Stomach (tissue), 9 donors: ENCODE measurements around the gene ACTMAP. TPM values are rescaled to one million over a fixed set of nuclear protein-coding genes. Genes with fewer than 3 reads are reported as not detected.

Source experiments
- DNase-seq, 2 donors: peaks; one replicate each; pipeline versions ENCODE4 v3.0.0 to v3.0.0-alpha.2; 2013 to 2019
- H3K27ac ChIP-seq, 5 donors: fragments of 200-600 bp in 4 of 5; sonication (generic) in 4 of 5; one replicate each; pipeline ENCODE4 v1.5.1; 2013 to 2019; ENCODE audit warnings: mild to moderate bottlenecking in 1 of 5, moderate library complexity in 1 of 5
- H3K27me3 ChIP-seq, 3 donors: fragments of 200-600 bp; sonication (generic); one replicate each; pipeline ENCODE4 v1.5.1; 2017 to 2019; ENCODE audit warnings: mixed run types in 1 of 3
- H3K36me3 ChIP-seq, 4 donors: fragments of 200-600 bp; sonication (generic); 1 replicate in 3 of 4; 2 replicates in 1 of 4; pipeline ENCODE4 v1.5.1; 2016 to 2019
- H3K4me1 ChIP-seq, 4 donors: fragments of 200-600 bp; sonication (generic); one replicate each; pipeline ENCODE4 v1.5.1; 2016 to 2019
- H3K4me3 ChIP-seq, 4 donors: fragments of 200-600 bp; sonication (generic) in 3 of 4; one replicate each; pipeline ENCODE4 v1.5.1; 2016 to 2019; ENCODE audit warnings: mild to moderate bottlenecking in 1 of 4
- H3K9me3 ChIP-seq, 4 donors: fragments of 200-600 bp; sonication (generic); one replicate each; pipeline ENCODE4 v1.5.1; 2016 to 2019
- CTCF ChIP-seq, 7 experiments: fragments of 450-650 bp in 4 of 7; fragments of 200-600 bp in 3 of 7; sonication (generic) in 3 of 7; IDR thresholded peaks; one replicate each; pipeline ENCODE4 v1.5.1; 2016 to 2019; ENCODE audit warnings: antibody characterized with exemption in 7 of 7, control low read depth in 2 of 7, mild to moderate bottlenecking in 1 of 7
- EP300 ChIP-seq: sonication (generic); formaldehyde crosslinking; IDR thresholded peaks from one replicate; pipeline ENCODE4 v1.6.1; 2017; ENCODE audit warnings: antibody characterized with exemption
- POLR2A ChIP-seq, 4 donors: fragments of 450-650 bp; IDR thresholded peaks; one replicate each; pipeline ENCODE4 v1.6.1; 2016; ENCODE audit warnings: antibody characterized with exemption in 4 of 4, control low read depth in 2 of 4, mild to moderate bottlenecking in 1 of 4, moderate library complexity in 1 of 4
- POLR2AphosphoS5 ChIP-seq, 3 donors: sonication (generic); formaldehyde crosslinking; IDR thresholded peaks; one replicate each; pipeline ENCODE4 v1.6.1; 2016; ENCODE audit warnings: antibody characterized with exemption in 3 of 3
- WGBS, 5 donors: extraction: QIAGEN DNeasy Blood & Tissue Kit in 3 of 5; methylation state at CpG; one replicate each; pipeline versions ENCODE4 v1.1.5 to v1.1.7; 2013 to 2018; 5-methylcytosine and 5-hydroxymethylcytosine counted together
- intact Hi-C: fragments of 100-400 bp; cut with DNase I; formaldehyde crosslinking; loops from one replicate; pipeline ENCODE4 v1.15.1; 2023; ENCODE audit warnings: low total_unique reads
- polyA plus RNA-seq, 3 donors: library from polyadenylated mRNA; stranded (reverse); fragments of 200-250 nt; gene quantifications; one replicate each; pipeline ENCODE4 v1.2.3, GENCODE V29; 2013
- total RNA-seq, 5 donors: library from RNA; depleted of rRNA; stranded (reverse); fragments of >200 nt; gene quantifications; one replicate each; pipeline versions ENCODE4 v1.1.0 to v1.2.3, GENCODE V29; 2014 to 2016
- donor health status: healthy with polysubstance abuse.
- donor health status: Bipolar disorder and iron deficiency.
- donor health status: healthy.

The ACTMAP gene
- total and polyA plus RNA-seq, 8 donors: 0.73 to 24.6 (median 8.2) TPM

- TF ChIP-seq CTCF (IDR thresholded peaks at IDR 0.05) (no peak), POLR2AphosphoS5 (IDR thresholded peaks at IDR 0.05) (no peak), EP300 (no peak), POLR2A (IDR thresholded peaks at IDR 0.05) (no peak)
- Histone ChIP-seq H3K4me3 (no peak overlapping the region), H3K27ac (no peak overlapping the region), H3K27me3 (no peaks in the 10 kb centered on the region), H3K9me3 (no peaks in the 10 kb centered on the region), H3K4me1 (peaks cover 0 to 23% (median 15%) of the 10 kb centered on the region in 4 donors), H3K36me3 (peaks cover 16 to 54% (median 43%) of the 10 kb centered on the region in 4 donors)
- DNase-seq: no peak
- intact Hi-C loops: no loop called here
- WGBS, 5 donors: 46 to 79% (median 61%) methylated on average over 9 to 17 of the region's 17 CpGs
Observed at GRCh38 chr19:40742477-40742876, 7.8 kb downstream of the ACTMAP start.

GRCh38 chr19:40741527-40742390 lies 8.5 kb downstream of the ACTMAP start:
- Histone ChIP-seq H3K36me3 (peaks cover 23 to 61% (median 50%) of the 10 kb centered on the region in 4 donors), H3K4me3 (no peak overlapping the region), H3K9me3 (no peaks in the 10 kb centered on the region), H3K4me1 (peaks cover 0 to 23% (median 14%) of the 10 kb centered on the region in 4 donors), H3K27me3 (no peaks in the 10 kb centered on the region), H3K27ac (peak overlapping the region in 3 of 5 donors; percentile 58 to 61 (median 61))
- intact Hi-C loops: no loop called here
- 78 to 87% (median 84%) methylated on average over 10 of the region's 10 CpGs for WGBS, 5 donors
- TF ChIP-seq POLR2A (IDR thresholded peaks at IDR 0.05): no peak
- TF ChIP-seq CTCF (IDR thresholded peaks at IDR 0.05): no peak
- TF ChIP-seq EP300: no peak
- TF ChIP-seq POLR2AphosphoS5 (IDR thresholded peaks at IDR 0.05): no peak
- DNase-seq: no peak

- DNase-seq: no peak
- TF ChIP-seq EP300: no peak
- TF ChIP-seq POLR2A (IDR thresholded peaks at IDR 0.05): no peak
- peak in 1 of 3 donors; percentile 28 for TF ChIP-seq POLR2AphosphoS5 (IDR thresholded peaks at IDR 0.05)
- Histone ChIP-seq H3K4me1 (peaks cover 0 to 23% (median 20%) of the 10 kb centered on the region in 4 donors), H3K36me3 (peaks cover 25 to 71% (median 60%) of the 10 kb centered on the region in 4 donors), H3K9me3 (no peaks in the 10 kb centered on the region), H3K27me3 (no peaks in the 10 kb centered on the region), H3K4me3 (no peak overlapping the region), H3K27ac (peak overlapping the region in 4 of 5 donors; percentile 16 to 62 (median 60))
- WGBS, 5 donors: 59 to 84% (median 71%) methylated on average over 5 to 6 of the region's 6 CpGs
- intact Hi-C loops: no loop called here
Observed at GRCh38 chr19:40740747-40741146, 9.5 kb downstream of the ACTMAP start.

- intact Hi-C loops: no loop called here
- no peak for DNase-seq
- H3K27me3 ChIP-seq: no peaks in the 10 kb centered on the region
- H3K9me3 ChIP-seq: no peaks in the 10 kb centered on the region
- peaks cover 0 to 22% (median 18%) of the 10 kb centered on the region in 4 donors for H3K4me1 ChIP-seq
- no peak overlapping the region for H3K4me3 ChIP-seq
- WGBS, 5 donors: 77 to 86% (median 79%) methylated on average over 5 to 16 of the region's 16 CpGs
- H3K36me3 ChIP-seq: peaks cover 32 to 78% (median 67%) of the 10 kb centered on the region in 4 donors
- H3K27ac ChIP-seq: peak overlapping the region in 4 of 5 donors; percentile 16 to 62 (median 52)
- TF ChIP-seq EP300: no peak
- no peak for TF ChIP-seq POLR2A (IDR thresholded peaks at IDR 0.05)
- TF ChIP-seq CTCF (IDR thresholded peaks at IDR 0.05): no peak
- no peak for TF ChIP-seq POLR2AphosphoS5 (IDR thresholded peaks at IDR 0.05)
Observed at GRCh38 chr19:40739871-40740703, 10.2 kb downstream of the ACTMAP start.
